T47D (cell line): ENCODE data around the gene IMPDH1.
A peak's percentile ranks its signal among the peaks of the same experiment; 100 is the strongest.
"Not testable (repeated sequence)": the region's sequence is repeated elsewhere in the genome, so short reads cannot be mapped to it uniquely, and the experiment has no call there.

Experiments
- DNase-seq, 2 experiments: peaks; one replicate each; pipeline versions ENCODE4 v3.0.0 to v3.0.0-alpha.2; 2011 to 2012; ENCODE audit warnings: low read depth in 1 of 2, low spot score in 1 of 2
- JUND ChIP-seq: IDR thresholded peaks from 2 replicates; pipeline ENCODE4 v1.6.1; 2012; ENCODE audit warnings: low read depth
- in situ Hi-C: cut with HindIII; loops from 2 replicates; pipeline ENCODE4 v1.10.0; 2016; ENCODE audit warnings: low sequenced_read_pairs, low pct_unique_long_range_greater_than_20kb

IMPDH1 gene

DNA sequence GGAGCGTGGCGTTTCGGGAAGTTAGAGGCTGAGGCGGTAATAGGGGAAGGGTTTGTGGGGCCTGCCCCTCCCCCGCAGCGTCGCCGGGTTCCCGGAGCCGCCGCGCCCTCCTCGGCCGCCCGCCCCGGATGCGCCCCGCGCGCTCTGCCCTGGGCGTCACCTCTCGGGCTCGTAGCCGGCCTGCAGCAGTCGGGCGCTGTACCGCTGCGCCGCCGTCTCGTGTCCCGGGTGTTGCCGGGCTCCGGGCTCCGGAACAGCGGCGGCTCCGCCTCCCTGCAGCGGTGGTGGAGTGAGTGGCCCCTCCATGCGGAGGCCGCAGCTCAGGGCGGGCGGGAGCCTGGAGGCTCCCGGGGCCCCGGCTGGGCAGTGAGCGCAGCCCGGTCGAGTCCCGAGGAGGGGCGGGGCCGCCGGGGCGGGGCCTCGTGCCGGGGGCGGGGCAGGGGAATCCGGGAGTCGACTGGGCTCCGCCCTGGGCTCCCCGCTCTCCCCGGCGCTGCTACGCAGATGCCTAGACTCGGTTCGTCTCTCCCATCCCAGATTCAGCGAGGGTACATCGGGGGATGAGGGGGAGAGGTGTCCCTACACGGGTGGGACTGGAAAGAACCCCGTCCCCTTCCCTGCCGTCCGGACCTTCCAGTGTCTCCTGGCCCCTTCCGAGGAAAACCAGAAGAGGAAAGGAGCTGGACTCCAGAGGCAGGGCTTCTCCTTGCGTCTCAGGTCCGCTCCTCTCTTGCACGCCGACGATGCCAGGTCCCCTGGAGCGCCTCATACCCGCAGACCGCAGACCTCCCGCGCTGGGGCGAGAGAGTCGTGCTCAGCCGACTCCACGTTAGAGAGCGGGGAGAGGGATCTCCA is at the start of gene IMPDH1:
IMPDH1 (minus strand) TSS at position 387 of the 855 bp plus-strand sequence; CDS start at position 306, 81 bp downstream.
- peak; percentile 82 to 85 for DNase-seq
- no peak for TF ChIP-seq JUND
- in situ Hi-C loops = no loop called here

DNA sequence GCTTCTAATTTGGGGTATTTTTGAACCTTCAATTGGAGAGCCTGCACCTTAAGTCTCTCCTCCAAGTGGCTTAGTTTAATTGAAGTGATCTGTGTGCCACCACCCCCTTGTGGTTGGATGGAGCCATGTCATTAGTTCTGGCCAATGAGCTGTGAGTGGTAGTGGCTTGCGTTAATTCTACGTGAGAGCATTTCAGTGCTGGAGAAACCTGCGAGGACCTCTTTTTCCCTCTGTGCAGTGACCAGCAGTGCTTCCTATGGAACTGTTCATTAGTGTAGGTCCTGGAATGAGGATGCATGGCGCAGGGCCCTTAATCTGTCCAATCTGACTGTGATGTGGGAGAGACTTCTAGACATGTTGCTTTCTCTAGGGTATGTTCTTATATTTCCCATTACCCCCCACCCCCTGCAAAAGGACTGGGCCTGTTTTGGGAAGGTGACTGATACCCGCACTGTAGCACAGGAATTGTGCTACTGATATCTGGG is 49.7 kb upstream of the IMPDH1 start:
- peak in 1 of 2 experiments; percentile 86 for DNase-seq
- in situ Hi-C loops = no loop called here
- TF ChIP-seq JUND = no peak

DNA sequence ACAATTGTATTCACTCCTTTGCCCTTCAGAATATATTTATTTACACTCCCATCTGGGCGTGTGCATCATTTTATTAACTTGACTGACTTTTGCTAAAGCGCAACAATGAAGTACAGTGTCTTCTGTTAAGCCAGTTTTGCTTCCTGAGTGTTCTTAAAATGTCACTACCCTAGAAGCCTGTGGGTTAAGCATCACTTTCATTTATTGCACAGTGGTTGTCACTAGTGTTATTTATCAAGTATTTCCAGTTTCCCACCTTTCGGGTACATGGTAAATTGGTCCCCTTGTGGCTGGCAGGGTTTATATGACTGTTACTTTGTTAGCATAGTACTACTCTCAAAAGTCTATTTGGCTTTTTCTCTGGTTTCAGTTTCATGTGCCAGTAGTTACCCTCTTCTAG is 49.2 kb upstream of the IMPDH1 start:
- no peak for TF ChIP-seq JUND
- in situ Hi-C loops = no loop called here
- DNase-seq = peak in 1 of 2 experiments; percentile 54

DNA sequence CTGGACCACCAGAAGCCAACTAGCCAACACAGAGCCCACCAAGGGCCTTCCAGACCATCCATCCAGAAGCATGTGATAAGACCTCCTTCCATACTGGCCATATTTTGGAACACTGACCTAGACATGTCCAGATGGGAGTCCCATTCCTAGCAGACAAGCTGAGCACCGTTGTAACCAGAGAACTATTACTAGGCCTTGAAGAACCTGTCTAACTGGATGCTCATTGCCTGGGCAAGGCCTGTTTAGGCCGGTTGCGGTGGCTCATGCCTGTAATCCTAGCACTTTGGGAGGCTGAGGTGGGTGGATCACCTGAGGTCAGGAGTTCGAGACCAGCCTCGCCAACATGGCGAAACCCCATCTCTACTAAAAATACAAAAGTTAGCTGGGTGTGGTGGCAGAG is 47.6 kb upstream of the IMPDH1 start:
- DNase-seq = peak in 1 of 2 experiments; percentile 90
- in situ Hi-C loops = not testable (repeated sequence)

DNA sequence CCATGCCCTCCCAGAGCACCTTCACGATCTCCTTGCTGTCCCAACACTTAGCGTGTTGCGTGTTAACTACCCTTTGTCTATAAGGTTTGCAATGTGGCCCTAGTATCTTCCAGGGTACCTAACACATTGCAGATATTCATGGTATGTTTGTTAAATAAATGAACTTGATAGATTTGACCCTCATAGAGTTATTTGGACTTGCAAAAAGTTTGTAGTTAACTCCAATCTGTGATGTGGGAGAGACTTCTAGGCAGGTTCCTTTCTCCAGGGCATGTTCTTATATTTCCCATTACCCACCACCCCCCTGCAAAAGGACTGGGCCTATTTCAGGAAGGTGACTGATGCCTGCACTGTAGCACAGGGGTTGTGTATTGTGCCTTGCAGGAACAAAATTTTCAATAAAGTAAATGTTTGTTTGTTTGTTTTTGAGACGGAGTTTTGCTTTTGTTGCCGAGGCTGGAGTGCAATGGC is 46.5 kb upstream of the IMPDH1 start:
- in situ Hi-C loops = no loop called here
- no peak for DNase-seq
- no peak for TF ChIP-seq JUND

DNA sequence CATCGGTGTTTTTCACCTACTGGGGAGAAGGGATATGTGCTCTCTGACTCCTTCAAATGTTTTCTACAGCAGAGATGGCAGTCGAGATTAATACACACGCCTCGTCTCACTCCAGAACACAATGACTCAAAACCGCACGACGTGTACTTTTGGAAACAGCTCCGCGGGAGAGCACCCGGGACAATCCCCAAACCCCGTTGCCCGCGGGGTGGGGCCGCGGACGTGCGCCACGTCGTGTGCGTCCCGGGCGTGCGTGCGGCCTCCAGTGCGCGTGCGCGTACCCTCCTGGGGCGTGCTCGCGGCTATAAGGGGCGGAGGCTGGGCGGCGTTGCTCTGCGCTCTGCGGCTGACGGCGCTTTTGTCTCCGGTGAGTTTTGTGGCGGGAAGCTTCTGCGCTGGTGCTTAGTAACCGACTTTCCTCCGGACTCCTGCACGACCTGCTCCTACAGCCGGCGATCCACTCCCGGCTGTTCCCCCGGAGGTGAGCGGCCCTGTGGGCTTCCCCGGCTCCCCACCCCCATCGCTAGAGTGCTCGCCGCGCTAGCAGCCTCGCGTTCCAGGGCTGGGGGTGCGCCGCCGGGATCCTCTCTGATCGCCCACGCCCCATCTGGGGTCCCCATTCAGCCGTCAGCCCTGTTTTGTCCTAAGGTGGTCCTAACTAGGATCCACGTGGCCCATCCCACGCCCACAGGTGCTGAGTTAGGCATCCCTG is 45.9 kb upstream of the IMPDH1 start, which contains the start of gene HILPDA:
HILPDA (plus strand) TSS at position 336 of the 712 bp plus-strand sequence. CDS start 1,391 bp downstream, outside the sequence.
- in situ Hi-C loops = no loop called here
- peak; percentile 49 to 97 for DNase-seq

DNA sequence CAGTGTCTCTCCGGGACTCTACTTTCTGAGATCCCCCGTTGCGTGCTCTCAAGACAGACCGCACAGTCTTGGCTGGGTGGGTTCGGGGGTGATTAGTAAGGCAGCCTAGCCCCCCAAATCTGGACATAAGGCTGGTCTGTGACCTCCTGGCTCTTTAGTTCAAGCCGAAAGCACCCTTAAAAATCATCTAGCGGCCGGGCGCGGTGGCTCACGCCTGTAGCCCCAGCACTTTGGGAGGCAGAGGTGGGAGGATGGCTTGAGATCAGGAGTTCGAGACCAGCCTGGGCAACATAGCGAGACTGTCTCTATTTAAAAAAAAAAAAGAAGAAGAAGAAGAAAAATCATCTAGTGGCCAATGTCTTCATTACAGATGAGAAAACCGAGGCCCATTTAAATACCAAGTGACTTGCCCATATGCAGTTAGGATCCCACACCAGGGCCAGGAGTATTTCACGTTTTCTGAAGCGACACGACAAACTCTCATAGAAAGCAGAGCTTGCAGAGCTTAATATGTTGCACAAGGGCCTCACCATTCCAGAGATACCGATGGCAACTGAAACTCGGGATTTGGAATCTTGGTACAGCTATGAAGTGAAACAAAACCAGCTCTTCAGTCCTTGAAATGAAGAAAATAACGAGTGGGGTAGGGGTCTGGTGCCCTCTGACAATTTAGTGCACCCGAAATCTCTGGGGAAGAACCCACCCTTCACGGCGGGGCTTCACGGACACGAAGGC is 45.2 kb upstream of the IMPDH1 start:
- in situ Hi-C loops = no loop called here
- DNase-seq = peak in 1 of 2 experiments; percentile 31
- TF ChIP-seq JUND = no peak

More for the DNA sequence above, 45.9 kb upstream of the IMPDH1 start, which contains the start of gene HILPDA:
- TF ChIP-seq JUND = no peak

DNA sequence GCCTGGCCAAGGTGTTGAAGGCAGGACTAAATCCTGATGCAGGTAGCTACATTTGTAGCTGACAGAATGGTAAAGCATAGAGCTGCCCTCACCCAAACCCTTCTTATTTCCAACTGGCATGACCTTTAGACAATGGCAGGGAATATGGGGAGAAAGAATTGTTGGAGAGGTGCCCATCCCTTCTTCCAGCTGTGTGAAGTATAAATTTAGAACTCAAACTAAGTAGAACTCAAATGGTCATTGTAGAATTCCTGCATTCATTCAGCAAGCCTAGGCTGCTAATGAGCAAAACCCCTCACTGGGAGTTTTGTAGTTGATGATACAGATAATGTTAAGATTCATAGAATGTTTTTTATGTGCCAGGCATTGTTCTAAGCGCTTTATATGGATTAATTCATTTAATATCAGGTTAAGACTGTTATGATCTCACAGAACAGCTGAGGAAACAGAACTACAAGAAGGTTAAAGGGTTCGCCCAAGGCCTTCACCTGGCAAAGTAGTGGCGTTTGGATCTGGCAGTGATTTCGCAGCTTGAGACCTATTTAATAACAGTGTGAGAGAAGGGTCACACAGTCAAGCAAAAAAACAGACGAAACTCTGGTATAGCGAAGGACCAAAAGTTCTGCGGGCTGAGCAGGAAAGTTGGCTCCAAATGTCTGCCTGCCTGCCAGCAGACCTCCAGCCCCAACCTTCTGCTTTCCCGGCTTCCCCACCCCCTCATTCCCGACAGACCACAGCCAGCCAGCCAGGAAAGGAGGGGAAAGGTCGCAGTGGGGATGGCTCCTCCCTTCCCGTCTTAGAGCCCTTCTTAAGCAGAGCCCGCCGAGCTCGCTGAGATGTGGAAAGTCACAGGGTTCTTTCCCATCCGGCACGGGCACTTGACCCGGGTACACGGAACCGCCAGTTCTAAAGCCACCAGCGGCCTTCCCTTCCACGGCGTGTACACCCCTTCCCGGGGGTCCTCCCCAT is 44.3 kb upstream of the IMPDH1 start:
- in situ Hi-C loops = no loop called here
- DNase-seq = peak in 1 of 2 experiments; percentile 73
- no peak for TF ChIP-seq JUND

DNA sequence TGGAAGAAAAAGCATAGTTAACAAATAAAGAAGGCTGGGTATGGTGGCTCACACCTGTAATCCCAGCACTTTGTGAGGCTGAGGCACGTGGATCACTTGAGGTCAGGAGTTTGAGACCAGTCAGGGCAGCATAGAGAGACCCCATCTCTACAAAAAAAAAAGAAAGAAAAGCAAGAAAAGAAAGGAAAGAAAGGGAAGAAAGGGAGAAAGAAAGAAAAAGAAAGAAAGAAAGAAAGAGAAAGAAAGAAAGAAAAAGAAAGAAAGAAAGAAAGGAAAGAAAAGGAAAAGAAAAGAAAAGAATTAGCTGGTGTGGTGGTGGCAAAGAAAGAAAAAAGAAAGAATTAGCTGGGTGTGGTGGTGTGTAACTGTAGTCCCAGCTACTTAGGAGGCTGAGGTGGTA is 42.8 kb upstream of the IMPDH1 start:
- no peak for DNase-seq
- TF ChIP-seq JUND = no peak
- in situ Hi-C loops = no loop called here

DNA sequence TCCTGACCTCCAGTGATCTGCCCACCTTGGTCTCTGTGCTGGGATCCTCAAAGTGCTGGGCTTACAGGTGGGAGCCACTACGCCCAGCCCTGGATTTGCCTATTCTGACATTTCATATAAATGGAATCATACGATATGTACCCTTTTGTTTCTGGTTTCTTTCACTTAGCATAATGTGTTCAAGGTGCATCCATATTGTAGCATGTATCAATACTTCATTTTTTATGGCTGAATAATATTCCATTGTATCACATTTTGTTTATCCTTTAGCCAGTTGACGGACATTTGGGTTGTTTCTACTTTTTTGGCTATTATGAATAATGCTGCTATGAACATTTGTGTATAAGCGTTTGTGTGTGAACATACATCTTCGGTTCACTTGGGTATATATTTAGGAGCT is 41.1 kb upstream of the IMPDH1 start:
- no peak for TF ChIP-seq JUND
- in situ Hi-C loops = no loop called here
- no peak for DNase-seq

DNA sequence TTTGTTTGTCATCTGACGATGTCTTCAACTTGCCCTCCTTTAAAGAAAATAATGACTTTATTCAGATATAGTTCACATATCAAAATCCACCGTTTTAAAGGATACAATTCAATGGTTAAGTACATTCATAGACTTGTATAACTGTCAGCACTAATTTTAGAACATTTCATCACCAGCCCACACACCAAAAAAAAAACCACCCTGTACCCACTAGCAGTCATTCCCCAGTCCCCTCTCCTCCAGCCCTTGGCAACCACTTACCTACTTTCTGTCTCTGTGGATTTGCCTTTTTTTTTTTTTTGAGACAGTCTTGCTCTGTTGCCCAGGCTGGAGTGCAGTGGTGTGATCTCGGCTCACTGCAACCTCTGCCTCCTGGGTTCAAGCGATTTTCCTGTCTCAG is 40.6 kb upstream of the IMPDH1 start:
- no peak for TF ChIP-seq JUND
- in situ Hi-C loops = no loop called here
- DNase-seq = no peak
